ENCODE measurements around the gene SH3RF3. TPM values are rescaled to one million over a fixed set of nuclear protein-coding genes. Genes with fewer than 3 reads are reported as not detected.

The SH3RF3 gene
- polyA plus RNA-seq, 1 donor (not counting 4 experiments of a cell fraction or from before 2014, with no cell fraction given), result 0.08 TPM

GRCh38 chr2:109446278-109447131, 317.5 kb downstream of the SH3RF3 start:
- dilution Hi-C loops (cut with MboI; ENCODE audit: extremely low pct_ligation_motif_present, low sequenced_read_pairs), result no loop called here
- H3K79me2 ChIP-seq (ENCODE audit: control insufficient read depth, insufficient read depth, low read length), result no peaks in the 10 kb centered on the region
- no peak overlapping the region for H3K4me2 ChIP-seq (ENCODE audit: control insufficient read depth, extremely low read depth, insufficient read depth, low read depth, low read length)
- H3K27me3 ChIP-seq (ENCODE audit: control insufficient read depth, extremely low read depth, insufficient read depth, low read length), result no peaks in the 10 kb centered on the region
- H4K20me1 ChIP-seq (ENCODE audit: control insufficient read depth, extremely low read depth, insufficient read depth, low read length), result no peaks in the 10 kb centered on the region
- TF ChIP-seq, protein P1, sequence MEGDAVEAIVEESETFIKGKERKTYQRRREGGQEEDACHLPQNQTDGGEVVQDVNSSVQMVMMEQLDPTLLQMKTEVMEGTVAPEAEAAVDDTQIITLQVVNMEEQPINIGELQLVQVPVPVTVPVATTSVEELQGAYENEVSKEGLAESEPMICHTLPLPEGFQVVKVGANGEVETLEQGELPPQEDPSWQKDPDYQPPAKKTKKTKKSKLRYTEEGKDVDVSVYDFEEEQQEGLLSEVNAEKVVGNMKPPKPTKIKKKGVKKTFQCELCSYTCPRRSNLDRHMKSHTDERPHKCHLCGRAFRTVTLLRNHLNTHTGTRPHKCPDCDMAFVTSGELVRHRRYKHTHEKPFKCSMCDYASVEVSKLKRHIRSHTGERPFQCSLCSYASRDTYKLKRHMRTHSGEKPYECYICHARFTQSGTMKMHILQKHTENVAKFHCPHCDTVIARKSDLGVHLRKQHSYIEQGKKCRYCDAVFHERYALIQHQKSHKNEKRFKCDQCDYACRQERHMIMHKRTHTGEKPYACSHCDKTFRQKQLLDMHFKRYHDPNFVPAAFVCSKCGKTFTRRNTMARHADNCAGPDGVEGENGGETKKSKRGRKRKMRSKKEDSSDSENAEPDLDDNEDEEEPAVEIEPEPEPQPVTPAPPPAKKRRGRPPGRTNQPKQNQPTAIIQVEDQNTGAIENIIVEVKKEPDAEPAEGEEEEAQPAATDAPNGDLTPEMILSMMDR (optimal IDR thresholded peaks at IDR 0.05 in 1 of 3, IDR thresholded peaks at IDR 0.05 in 1 of 3, conservative IDR thresholded peaks at IDR 0.05 in 1 of 3; ENCODE audit: extremely low read depth in 1 of 3, insufficient read depth in 2 of 3, low read length in 3 of 3), result no peak
- no peak for TF ChIP-seq EZH2 (IDR thresholded peaks at IDR 0.05; ENCODE audit: low read length)
- H3K36me3 ChIP-seq (ENCODE audit: control insufficient read depth in 2 of 2, extremely low read depth in 1 of 2, insufficient read depth in 2 of 2, low read length in 2 of 2), result no peaks in the 10 kb centered on the region
- FAIRE-seq, result no peak
- no peaks in the 10 kb centered on the region for H3K9me1 ChIP-seq (ENCODE audit: control insufficient read depth, extremely low read depth, insufficient read depth, low read length)
- H3K9me3 ChIP-seq (ENCODE audit: control insufficient read depth, low read depth, low read length), result peaks cover 4% of the 10 kb centered on the region
- no peak overlapping the region for H3K27ac ChIP-seq (ENCODE audit: control insufficient read depth, insufficient read depth, low read length)
- no peak overlapping the region for H3K4me3 ChIP-seq (ENCODE audit: control insufficient read depth in 2 of 3, extremely low read depth in 1 of 3, insufficient read depth in 2 of 3, low read depth in 1 of 3, low read length in 3 of 3)
- H3K9ac ChIP-seq (ENCODE audit: control insufficient read depth, extremely low read depth, insufficient read depth, low read length), result no peak overlapping the region
- H2AFZ ChIP-seq (ENCODE audit: control insufficient read depth, low read length), result no peak overlapping the region
- no peaks in the 10 kb centered on the region for H3K4me1 ChIP-seq (ENCODE audit: control insufficient read depth, extremely low read depth, insufficient read depth, low read length)
- DNase-seq (ENCODE audit: low read depth, low spot score), result no peak

- TF ChIP-seq, protein P1 (optimal IDR thresholded peaks at IDR 0.05 in 1 of 3, IDR thresholded peaks at IDR 0.05 in 1 of 3, conservative IDR thresholded peaks at IDR 0.05 in 1 of 3; ENCODE audit: extremely low read depth in 1 of 3, insufficient read depth in 2 of 3, low read length in 3 of 3), result no peak
- no peak for TF ChIP-seq EZH2 (IDR thresholded peaks at IDR 0.05; ENCODE audit: low read length)
- no peaks in the 10 kb centered on the region for H3K36me3 ChIP-seq (ENCODE audit: control insufficient read depth in 2 of 2, extremely low read depth in 1 of 2, insufficient read depth in 2 of 2, low read length in 2 of 2)
- dilution Hi-C loops (cut with MboI; ENCODE audit: extremely low pct_ligation_motif_present, low sequenced_read_pairs), result no loop called here
- H3K79me2 ChIP-seq (ENCODE audit: control insufficient read depth, insufficient read depth, low read length), result no peaks in the 10 kb centered on the region
- H2AFZ ChIP-seq (ENCODE audit: control insufficient read depth, low read length), result no peak overlapping the region
- H3K27ac ChIP-seq (ENCODE audit: control insufficient read depth, insufficient read depth, low read length), result no peak overlapping the region
- FAIRE-seq (no peak), DNase-seq (ENCODE audit: low read depth, low spot score) (no peak)
- H3K9me1 ChIP-seq (ENCODE audit: control insufficient read depth, extremely low read depth, insufficient read depth, low read length), result no peaks in the 10 kb centered on the region
- no peak overlapping the region for H3K4me3 ChIP-seq (ENCODE audit: control insufficient read depth in 2 of 3, extremely low read depth in 1 of 3, insufficient read depth in 2 of 3, low read depth in 1 of 3, low read length in 3 of 3)
- peaks cover 4% of the 10 kb centered on the region for H3K9me3 ChIP-seq (ENCODE audit: control insufficient read depth, low read depth, low read length)
- no peaks in the 10 kb centered on the region for H3K27me3 ChIP-seq (ENCODE audit: control insufficient read depth, extremely low read depth, insufficient read depth, low read length)
- H4K20me1 ChIP-seq (ENCODE audit: control insufficient read depth, extremely low read depth, insufficient read depth, low read length), result no peaks in the 10 kb centered on the region
- H3K4me1 ChIP-seq (ENCODE audit: control insufficient read depth, extremely low read depth, insufficient read depth, low read length), result no peaks in the 10 kb centered on the region
- no peak overlapping the region for H3K4me2 ChIP-seq (ENCODE audit: control insufficient read depth, extremely low read depth, insufficient read depth, low read depth, low read length)
- no peak overlapping the region for H3K9ac ChIP-seq (ENCODE audit: control insufficient read depth, extremely low read depth, insufficient read depth, low read length)
Observed at GRCh38 chr2:109447251-109447661, 318.3 kb downstream of the SH3RF3 start.

Measured in keratinocyte (primary cell).